CD14-positive monocyte (primary cell): ENCODE measurements around the gene STK4. TPM values are rescaled to one million over a fixed set of nuclear protein-coding genes. Genes with fewer than 3 reads are reported as not detected.

Source experiments
- DNase-seq, 3 donors: peaks; one replicate each; pipeline ENCODE4 v3.0.0-alpha.2; 2011 to 2022
- H2AFZ ChIP-seq: 2 replicates; pipeline ENCODE4 v1.6.0; 2012; ENCODE audit warnings: mild to moderate bottlenecking, low read depth, low read length, inconsistent platforms; ENCODE audit not compliant: insufficient read depth, poor library complexity, severe bottlenecking
- H3K27ac ChIP-seq, 2 donors: 1 replicate in 1 of 2; 2 replicates in 1 of 2; pipeline ENCODE4 v1.5.1; 2012 to 2013; ENCODE audit warnings: low read length in 2 of 2, control low read depth in 1 of 2, inconsistent platforms in 1 of 2, low read depth in 1 of 2, mild to moderate bottlenecking in 1 of 2
- H3K27me3 ChIP-seq, 2 donors: one replicate each; pipeline versions ENCODE4 v1.6.0 to v1.6.1; 2011 to 2013; ENCODE audit warnings: low read length in 2 of 2; ENCODE audit not compliant: control insufficient read depth in 2 of 2, insufficient read depth in 2 of 2
- H3K36me3 ChIP-seq, 2 donors: replicated peaks in 1 of 2; 1 replicate in 1 of 2; 2 replicates in 1 of 2; pipeline versions ENCODE4 v1.5.1 to v1.6.1; 2012 to 2013; ENCODE audit warnings: low read length in 2 of 2, control low read depth in 1 of 2, inconsistent platforms in 1 of 2, mild to moderate bottlenecking in 1 of 2; ENCODE audit not compliant: insufficient read depth in 2 of 2, control insufficient read depth in 1 of 2
- H3K4me1 ChIP-seq, 2 donors: 1 replicate in 1 of 2; 2 replicates in 1 of 2; pipeline versions ENCODE4 v1.5.1 to v1.6.1; 2012 to 2013; ENCODE audit warnings: low read length in 2 of 2, control low read depth in 1 of 2, inconsistent platforms in 1 of 2, mild to moderate bottlenecking in 1 of 2, moderate library complexity in 1 of 2; ENCODE audit not compliant: insufficient read depth in 2 of 2, control insufficient read depth in 1 of 2
- H3K4me2 ChIP-seq: replicated peaks from 2 replicates; pipeline ENCODE3; 2012; ENCODE audit warnings: low read length, moderate library complexity, mild to moderate bottlenecking; ENCODE audit not compliant: poor library complexity, severe bottlenecking; ENCODE audit errors: extremely low read depth
- H3K4me3 ChIP-seq, 3 experiments: fragments of 200-600 bp in 1 of 3; sonication (generic) in 1 of 3; replicated peaks in 1 of 3; 1 replicate in 2 of 3; 2 replicates in 1 of 3; pipeline ENCODE4 v1.5.1; 2011 to 2013; ENCODE audit warnings: low read length in 3 of 3, mild to moderate bottlenecking in 3 of 3, control low read depth in 2 of 3, low read depth in 2 of 3, inconsistent platforms in 1 of 3, moderate library complexity in 1 of 3
- H3K79me2 ChIP-seq: 2 replicates; pipeline ENCODE4 v1.6.0; 2012; ENCODE audit warnings: mild to moderate bottlenecking, control low read depth, inconsistent platforms, low read length, moderate library complexity; ENCODE audit not compliant: insufficient read depth
- H3K9ac ChIP-seq: 2 replicates; pipeline ENCODE4 v1.6.0; 2017; ENCODE audit warnings: low read length, mild to moderate bottlenecking; ENCODE audit not compliant: insufficient read depth, poor library complexity, severe bottlenecking
- H3K9me3 ChIP-seq, 2 donors: replicated peaks in 1 of 2; 1 replicate in 1 of 2; 2 replicates in 1 of 2; pipeline versions ENCODE4 v1.5.1 to v1.6.1; 2012 to 2013; ENCODE audit warnings: low read length in 2 of 2, control low read depth in 1 of 2; ENCODE audit not compliant: control insufficient read depth in 1 of 2, insufficient read depth in 1 of 2
- H4K20me1 ChIP-seq: 2 replicates; pipeline ENCODE4 v1.6.0; 2012; ENCODE audit warnings: mild to moderate bottlenecking, low read length, control low read depth, moderate library complexity; ENCODE audit not compliant: insufficient read depth
- H3K27ac Mint-ChIP-seq, 7 donors: one replicate each; pipeline ENCODE4 v1.8.0; 2020; ENCODE audit warnings: mild to moderate bottlenecking in 7 of 7, mixed read lengths in 7 of 7, moderate library complexity in 6 of 7, inconsistent platforms in 2 of 7
- H3K27me3 Mint-ChIP-seq, 3 donors: one replicate each; pipeline ENCODE4 v1.8.0; 2021 to 2022; ENCODE audit warnings: low read depth in 3 of 3, mild to moderate bottlenecking in 3 of 3, mixed read lengths in 3 of 3, moderate library complexity in 3 of 3, inconsistent platforms in 1 of 3
- H3K36me3 Mint-ChIP-seq, 2 donors: one replicate each; pipeline ENCODE4 v1.8.0; 2020; ENCODE audit warnings: mixed read lengths in 2 of 2, inconsistent platforms in 1 of 2, mild to moderate bottlenecking in 1 of 2
- H3K4me1 Mint-ChIP-seq: one replicate; pipeline ENCODE4 v1.8.0; 2020; ENCODE audit warnings: mild to moderate bottlenecking, mixed read lengths
- H3K4me3 Mint-ChIP-seq, 2 donors: one replicate each; pipeline ENCODE4 v1.8.0; 2020; ENCODE audit warnings: mild to moderate bottlenecking in 2 of 2, mixed read lengths in 2 of 2, moderate library complexity in 1 of 2
- H3K9me3 Mint-ChIP-seq, 7 donors: one replicate each; pipeline ENCODE4 v1.8.0; 2020 to 2022; ENCODE audit warnings: mixed read lengths in 7 of 7, mild to moderate bottlenecking in 6 of 7, moderate library complexity in 6 of 7, inconsistent platforms in 2 of 7
- WGBS: methylation state at CpG from one replicate; pipeline ENCODE4 v1.1.5; 2013; ENCODE audit warnings: missing lambda C conversion rate; ENCODE audit not compliant: insufficient coverage; 5-methylcytosine and 5-hydroxymethylcytosine counted together
- intact Hi-C, 2 donors: fragments of 100-400 bp; cut with micrococcal nuclease; formaldehyde crosslinking; loops; one replicate each; pipeline versions ENCODE4 v1.15.0 to v1.15.1; 2023
- polyA plus RNA-seq, 3 donors: library from polyadenylated mRNA; depleted of rRNA in 1 of 3; unstranded in 2 of 3; stranded (reverse) in 1 of 3; fragments of 300-500 nt in 2 of 3; fragments of >200 nt in 1 of 3; fragmentation: Illumina TruSeq in 2 of 3; gene quantifications; 1 replicate in 2 of 3; 2 replicates in 1 of 3; pipeline ENCODE4 v1.2.3, GENCODE V29; 2012 to 2021
- TF ChIP-seq, protein P1 (sequence below): fragments of 200-600 bp; IDR thresholded peaks from one replicate; pipeline ENCODE4 v1.8.0; 2022; ENCODE audit warnings: antibody characterized with exemption, mild to moderate bottlenecking

STK4 gene
- polyA plus RNA-seq, 3 donors = 53.0 to 123 (median 69.9) TPM

DNA sequence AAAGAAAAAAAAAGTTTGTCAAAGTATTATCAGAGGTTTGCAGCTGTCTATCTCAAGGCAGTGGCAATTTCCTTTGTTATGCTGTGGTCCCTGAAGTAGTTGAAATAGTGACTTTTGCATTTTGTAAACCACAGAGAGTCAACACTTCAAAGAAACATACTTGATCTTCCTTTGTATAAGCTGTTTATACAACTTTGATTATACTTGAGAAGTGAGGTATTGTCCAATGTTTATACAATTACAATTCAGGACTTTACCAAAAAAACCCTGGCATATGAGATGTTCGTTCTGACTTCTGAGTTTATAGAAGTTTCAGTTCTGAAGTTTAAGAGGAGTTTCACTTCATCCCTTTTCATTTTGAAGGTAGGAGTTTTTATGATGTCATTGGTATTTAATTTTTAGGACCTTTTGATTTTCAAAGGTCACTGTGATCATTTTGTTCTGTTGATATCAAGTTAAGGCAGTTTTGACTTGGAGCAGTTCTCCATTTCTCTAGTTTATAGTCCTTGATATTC, 4.0 kb downstream of the STK4 start:
- peak in 1 of 3 donors; percentile 15 for DNase-seq
- H3K27me3 Mint-ChIP-seq = peaks cover 0 to 1% (median 0%) of the 10 kb centered on the region in 3 donors
- H3K9me3 Mint-ChIP-seq = peaks cover 0 to 3% (median 0%) of the 10 kb centered on the region in 7 donors
- H3K27ac Mint-ChIP-seq = peak overlapping the region; percentile 89 to 97 (median 92)
- Histone ChIP-seq H3K36me3 (peaks cover 34 to 36% of the 10 kb centered on the region in 2 donors), H3K27me3 (no peaks in the 10 kb centered on the region), H3K4me1 (peaks cover 37 to 63% of the 10 kb centered on the region in 2 donors), H3K9ac (no peak overlapping the region), H3K4me3 (peak overlapping the region in 1 of 3 experiments; percentile 99), H3K9me3 (no peaks in the 10 kb centered on the region), H3K27ac (peak overlapping the region in 1 of 2 donors; percentile 77), H2AFZ (no peak overlapping the region), H3K4me2 (peak overlapping the region; percentile 100), H4K20me1 (peaks cover 71% of the 10 kb centered on the region), H3K79me2 (peaks cover 94% of the 10 kb centered on the region)
- peak overlapping the region; percentile 58 to 84 for H3K4me3 Mint-ChIP-seq
- no CpG with 5 or more reads among the region's 1 CpG for WGBS
- peaks cover 57% of the 10 kb centered on the region for H3K4me1 Mint-ChIP-seq
- TF ChIP-seq, protein P1, sequence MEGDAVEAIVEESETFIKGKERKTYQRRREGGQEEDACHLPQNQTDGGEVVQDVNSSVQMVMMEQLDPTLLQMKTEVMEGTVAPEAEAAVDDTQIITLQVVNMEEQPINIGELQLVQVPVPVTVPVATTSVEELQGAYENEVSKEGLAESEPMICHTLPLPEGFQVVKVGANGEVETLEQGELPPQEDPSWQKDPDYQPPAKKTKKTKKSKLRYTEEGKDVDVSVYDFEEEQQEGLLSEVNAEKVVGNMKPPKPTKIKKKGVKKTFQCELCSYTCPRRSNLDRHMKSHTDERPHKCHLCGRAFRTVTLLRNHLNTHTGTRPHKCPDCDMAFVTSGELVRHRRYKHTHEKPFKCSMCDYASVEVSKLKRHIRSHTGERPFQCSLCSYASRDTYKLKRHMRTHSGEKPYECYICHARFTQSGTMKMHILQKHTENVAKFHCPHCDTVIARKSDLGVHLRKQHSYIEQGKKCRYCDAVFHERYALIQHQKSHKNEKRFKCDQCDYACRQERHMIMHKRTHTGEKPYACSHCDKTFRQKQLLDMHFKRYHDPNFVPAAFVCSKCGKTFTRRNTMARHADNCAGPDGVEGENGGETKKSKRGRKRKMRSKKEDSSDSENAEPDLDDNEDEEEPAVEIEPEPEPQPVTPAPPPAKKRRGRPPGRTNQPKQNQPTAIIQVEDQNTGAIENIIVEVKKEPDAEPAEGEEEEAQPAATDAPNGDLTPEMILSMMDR = no peak
- intact Hi-C loops = no loop called here
- H3K36me3 Mint-ChIP-seq = peaks cover 32 to 33% of the 10 kb centered on the region in 2 donors

DNA sequence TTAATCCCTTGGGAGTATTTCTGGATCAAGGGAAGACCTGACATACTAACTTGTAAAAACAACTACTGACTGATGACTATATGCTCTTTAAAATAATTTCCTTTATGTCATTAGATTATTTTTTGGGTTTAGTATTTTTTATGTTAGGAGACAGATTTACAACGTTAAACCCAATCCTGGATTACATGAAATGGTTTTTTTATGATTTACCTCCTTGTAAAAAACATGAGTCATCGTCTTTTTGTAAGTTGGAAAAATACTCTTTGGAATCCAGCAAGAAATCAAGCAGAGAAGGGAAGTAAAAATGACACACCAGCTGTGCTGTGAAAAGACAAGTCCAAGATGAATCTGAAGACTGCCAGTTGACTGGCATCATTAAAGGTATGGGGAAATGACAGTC, 6.7 kb downstream of the STK4 start:
- peaks cover 48 to 51% of the 10 kb centered on the region in 2 donors for H3K36me3 Mint-ChIP-seq
- H3K4me1 ChIP-seq = peaks cover 41 to 56% of the 10 kb centered on the region in 2 donors

More for the DNA sequence above, 6.7 kb downstream of the STK4 start:
- Histone ChIP-seq H2AFZ (no peak overlapping the region), H3K9ac (no peak overlapping the region), H3K79me2 (peaks cover 99% of the 10 kb centered on the region), H3K9me3 (no peaks in the 10 kb centered on the region), H3K36me3 (peaks cover 47 to 53% of the 10 kb centered on the region in 2 donors), H3K27me3 (no peaks in the 10 kb centered on the region), H3K4me3 (no peak overlapping the region), H4K20me1 (peaks cover 59% of the 10 kb centered on the region), H3K27ac (no peak overlapping the region), H3K4me2 (no peak overlapping the region)
- TF ChIP-seq, protein P1 = no peak
- DNase-seq = no peak
- peaks cover 0 to 1% (median 0%) of the 10 kb centered on the region in 3 donors for H3K27me3 Mint-ChIP-seq
- intact Hi-C loops = no loop called here
- H3K27ac Mint-ChIP-seq = peak overlapping the region in 5 of 7 donors; percentile 12 to 85 (median 30)
- no peak overlapping the region for H3K4me3 Mint-ChIP-seq
- H3K9me3 Mint-ChIP-seq = no peaks in the 10 kb centered on the region
- no CpG with 5 or more reads among the region's 2 CpGs for WGBS
- H3K4me1 Mint-ChIP-seq = peaks cover 55% of the 10 kb centered on the region
